Stimulated activated naive CD8-positive, alpha-beta T cell treated with anti-CD3 and anti-CD28 coated beads, Interleukin-15, Interleukin-2, amounts not matched to agents 100 ng/mL and 50 ng/mL, for 24 hours (primary cell): ENCODE measurements around the gene CREB3L1.

Experiments used
- H3K27ac Mint-ChIP-seq: one replicate; pipeline ENCODE4 v1.8.0; 2021; ENCODE audit warnings: mild to moderate bottlenecking, mixed read lengths
- H3K27me3 Mint-ChIP-seq: one replicate; pipeline ENCODE4 v1.8.0; 2021; ENCODE audit warnings: mixed read lengths
- H3K36me3 Mint-ChIP-seq: one replicate; pipeline ENCODE4 v1.8.0; 2021; ENCODE audit warnings: low read depth, mixed read lengths
- H3K4me1 Mint-ChIP-seq: one replicate; pipeline ENCODE4 v1.8.0; 2021; ENCODE audit warnings: low read depth, mixed read lengths
- H3K4me3 Mint-ChIP-seq: one replicate; pipeline ENCODE4 v1.8.0; 2021; ENCODE audit warnings: mild to moderate bottlenecking, mixed read lengths
- H3K9me3 Mint-ChIP-seq: one replicate; pipeline ENCODE4 v1.8.0; 2021; ENCODE audit warnings: mixed read lengths

The CREB3L1 gene

DNA sequence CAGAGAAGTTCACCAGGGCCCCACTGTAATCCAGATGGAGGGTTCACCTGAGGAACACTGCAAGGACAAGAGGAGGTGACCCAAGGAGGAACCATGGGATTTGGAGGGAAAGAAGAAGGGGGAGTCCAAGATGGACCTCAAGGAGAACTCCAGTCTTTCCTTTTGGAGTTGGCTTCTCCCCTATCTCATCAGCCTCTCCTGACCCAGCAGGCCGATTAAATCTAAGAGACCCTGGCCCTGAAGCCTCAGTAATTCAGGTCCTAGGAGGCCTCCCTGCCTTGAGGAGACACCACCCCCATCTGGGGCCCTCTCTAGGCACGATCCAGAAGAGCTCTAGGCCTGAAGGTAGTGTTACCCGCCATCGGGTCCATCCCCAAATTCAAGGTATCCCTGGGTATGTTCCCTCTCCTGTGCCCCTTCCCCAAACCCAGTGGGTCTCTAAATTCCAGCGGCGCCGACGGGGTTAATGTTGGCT is 54.7 kb downstream of the CREB3L1 start:
- Mint-ChIP-seq H3K27me3 (peaks cover 12% of the 10 kb centered on the region), H3K9me3 (no peaks in the 10 kb centered on the region), H3K36me3 (no peaks in the 10 kb centered on the region), H3K27ac (no peak overlapping the region), H3K4me1 (peaks cover 48% of the 10 kb centered on the region), H3K4me3 (peak overlapping the region; percentile 49)

DNA sequence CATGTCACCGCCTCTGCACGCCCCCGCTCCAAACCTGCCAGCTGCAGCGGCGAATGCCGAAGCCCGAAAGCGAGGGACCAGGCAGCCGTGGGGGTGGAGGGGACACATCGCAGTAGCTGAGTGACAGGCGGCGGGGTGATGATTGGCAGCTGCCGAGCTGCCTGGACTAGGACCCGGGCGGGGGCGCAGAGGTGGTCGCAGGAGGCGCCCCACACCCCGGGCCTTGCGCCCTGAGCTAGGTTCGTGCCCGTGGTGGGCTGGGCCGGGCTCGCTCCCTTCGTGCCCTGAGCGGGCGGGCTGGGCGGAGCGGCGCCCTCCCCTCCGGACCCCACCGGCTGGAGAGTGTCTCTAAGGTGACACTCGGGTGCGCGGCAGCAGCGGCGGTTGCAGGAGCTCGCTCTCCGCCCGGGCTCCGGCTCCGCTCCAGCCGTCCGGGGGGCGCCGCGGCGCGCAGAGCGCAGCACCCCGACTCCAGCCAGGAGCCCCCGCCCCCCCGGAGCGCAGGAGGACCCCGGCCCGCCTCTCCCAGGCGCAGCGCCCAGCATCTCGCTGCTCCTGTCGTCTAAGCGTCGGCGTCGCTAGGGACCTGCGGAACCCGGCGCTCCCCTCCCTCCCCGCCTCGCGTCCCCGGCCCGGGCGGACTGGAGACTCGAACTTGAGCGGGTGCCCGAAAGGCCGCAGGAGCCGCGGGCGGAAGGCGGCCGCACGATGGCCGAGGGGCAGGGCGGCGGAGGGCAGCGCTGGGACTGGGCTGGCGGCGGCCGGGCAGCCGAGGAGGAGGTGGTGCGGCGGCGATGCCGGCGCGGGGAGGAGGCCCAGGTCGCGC is 55.3 kb downstream of the CREB3L1 start:
- Mint-ChIP-seq H3K4me3 (peak overlapping the region; percentile 73), H3K9me3 (no peaks in the 10 kb centered on the region), H3K27me3 (peaks cover 12% of the 10 kb centered on the region), H3K36me3 (no peaks in the 10 kb centered on the region), H3K27ac (no peak overlapping the region), H3K4me1 (peaks cover 51% of the 10 kb centered on the region)

DNA sequence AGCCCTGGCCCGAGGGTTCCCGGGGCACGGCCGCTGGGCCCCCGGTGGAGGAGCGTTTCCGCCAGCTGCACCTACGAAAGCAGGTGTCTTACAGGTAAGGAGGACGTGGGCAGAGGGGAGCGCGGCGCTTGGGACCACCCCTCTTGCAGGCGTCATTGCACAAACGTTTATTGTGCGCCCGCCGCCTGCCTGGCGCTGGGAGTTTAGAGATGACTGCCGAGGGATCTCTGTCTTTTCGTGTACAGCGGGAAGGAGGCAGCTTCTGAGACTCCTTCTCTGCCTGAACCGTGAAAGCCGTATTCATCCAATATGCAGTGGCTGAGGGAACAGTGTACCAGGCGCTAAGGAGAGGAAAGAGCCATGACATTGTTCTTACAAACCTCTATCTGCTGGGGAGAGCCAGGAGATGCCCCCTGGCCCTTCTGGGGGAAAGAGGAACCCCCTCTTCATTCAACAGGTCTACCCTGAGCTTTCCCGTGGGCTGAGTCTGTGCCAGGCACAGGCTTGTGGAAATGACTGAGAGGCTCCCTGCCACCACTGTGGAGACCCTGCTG is 56.0 kb downstream of the CREB3L1 start:
- no peak overlapping the region for H3K27ac Mint-ChIP-seq

DNA sequence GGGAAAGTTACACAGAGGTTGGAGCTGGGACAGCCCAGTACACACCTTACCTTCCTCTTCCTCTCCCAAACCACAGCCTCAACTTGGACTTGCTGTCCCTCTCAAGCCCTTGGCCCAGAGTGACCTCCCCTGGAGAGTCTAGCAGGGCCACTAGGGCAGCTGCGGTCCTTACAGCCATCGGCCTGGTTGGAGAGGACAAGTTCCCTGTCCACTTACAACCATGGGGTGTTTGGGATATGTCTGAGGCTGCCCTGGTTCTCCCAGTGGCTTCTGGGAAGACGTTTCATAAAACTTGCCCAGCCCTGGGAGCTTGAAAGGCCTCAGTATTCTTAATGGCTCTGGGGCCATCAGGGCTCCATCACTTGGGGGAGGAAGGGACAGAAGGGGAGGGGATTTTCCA is 56.7 kb downstream of the CREB3L1 start:
- Mint-ChIP-seq H3K4me3 (no peak overlapping the region), H3K27me3 (peaks cover 12% of the 10 kb centered on the region), H3K4me1 (peaks cover 62% of the 10 kb centered on the region), H3K9me3 (no peaks in the 10 kb centered on the region), H3K36me3 (no peaks in the 10 kb centered on the region), H3K27ac (no peak overlapping the region)

More for the DNA sequence above, 56.0 kb downstream of the CREB3L1 start:
- peak overlapping the region; percentile 73 for H3K4me3 Mint-ChIP-seq
- peaks cover 12% of the 10 kb centered on the region for H3K27me3 Mint-ChIP-seq
- peaks cover 56% of the 10 kb centered on the region for H3K4me1 Mint-ChIP-seq
- H3K9me3 Mint-ChIP-seq: no peaks in the 10 kb centered on the region
- no peaks in the 10 kb centered on the region for H3K36me3 Mint-ChIP-seq

DNA sequence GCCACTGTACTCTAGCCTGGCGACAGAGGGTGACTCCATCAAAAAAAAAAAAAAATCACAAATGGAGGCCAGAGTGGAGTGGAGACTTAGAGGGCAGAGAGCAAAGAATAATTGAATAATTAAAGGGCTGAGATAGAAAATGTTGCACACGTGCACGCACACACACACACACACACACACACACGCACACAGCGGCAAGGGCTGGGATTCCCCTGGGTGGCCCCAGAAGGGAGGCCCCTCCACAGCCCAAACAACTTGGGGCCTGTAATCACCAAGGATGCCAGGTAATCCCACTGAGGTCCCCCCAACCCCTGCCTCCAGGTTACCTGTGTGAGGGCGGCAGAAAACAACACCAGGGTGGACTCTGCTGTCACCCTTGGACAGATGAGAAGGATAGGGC is 57.8 kb downstream of the CREB3L1 start:
- no peaks in the 10 kb centered on the region for H3K36me3 Mint-ChIP-seq
- no peak overlapping the region for H3K27ac Mint-ChIP-seq
- no peak overlapping the region for H3K4me3 Mint-ChIP-seq
- H3K9me3 Mint-ChIP-seq: no peaks in the 10 kb centered on the region
- H3K4me1 Mint-ChIP-seq: peaks cover 52% of the 10 kb centered on the region
- H3K27me3 Mint-ChIP-seq: peaks cover 10% of the 10 kb centered on the region

DNA sequence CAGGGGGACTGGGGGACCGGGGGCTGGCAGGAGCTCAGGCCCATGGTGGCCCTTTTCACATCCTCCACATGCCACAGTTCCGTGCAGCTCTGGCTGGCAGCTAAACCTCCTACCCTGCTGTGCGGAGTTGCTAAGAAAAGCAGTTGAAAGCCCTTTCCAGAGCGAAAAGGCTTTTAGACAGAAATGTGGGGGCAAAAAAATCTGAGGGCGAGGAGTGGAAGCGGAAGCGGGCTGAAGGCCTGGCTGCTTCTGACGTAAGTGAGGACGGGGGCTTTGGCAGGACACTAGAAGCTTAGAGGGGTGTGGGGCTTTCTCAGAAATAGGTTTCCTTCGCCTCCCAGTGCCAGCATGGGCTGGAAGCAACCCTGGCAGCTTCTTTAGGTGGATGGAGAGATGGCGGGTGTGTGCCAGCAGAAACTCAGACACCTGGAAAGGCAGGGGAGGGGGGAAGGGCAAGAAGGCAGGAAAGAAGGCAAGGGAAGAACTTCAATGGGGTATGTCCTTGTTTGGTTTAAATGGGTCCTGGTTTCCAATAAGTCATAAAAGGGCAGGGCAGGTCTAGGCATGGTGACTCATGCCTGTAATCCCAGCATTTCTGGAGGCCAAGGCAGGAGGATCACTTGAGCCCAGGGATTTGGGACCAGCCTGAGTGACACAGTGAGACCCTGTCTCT is 58.6 kb downstream of the CREB3L1 start:
- no peak overlapping the region for H3K27ac Mint-ChIP-seq
- H3K36me3 Mint-ChIP-seq: no peaks in the 10 kb centered on the region
- H3K27me3 Mint-ChIP-seq: peaks cover 7% of the 10 kb centered on the region
- H3K4me1 Mint-ChIP-seq: peaks cover 45% of the 10 kb centered on the region
- H3K9me3 Mint-ChIP-seq: no peaks in the 10 kb centered on the region
- no peak overlapping the region for H3K4me3 Mint-ChIP-seq

DNA sequence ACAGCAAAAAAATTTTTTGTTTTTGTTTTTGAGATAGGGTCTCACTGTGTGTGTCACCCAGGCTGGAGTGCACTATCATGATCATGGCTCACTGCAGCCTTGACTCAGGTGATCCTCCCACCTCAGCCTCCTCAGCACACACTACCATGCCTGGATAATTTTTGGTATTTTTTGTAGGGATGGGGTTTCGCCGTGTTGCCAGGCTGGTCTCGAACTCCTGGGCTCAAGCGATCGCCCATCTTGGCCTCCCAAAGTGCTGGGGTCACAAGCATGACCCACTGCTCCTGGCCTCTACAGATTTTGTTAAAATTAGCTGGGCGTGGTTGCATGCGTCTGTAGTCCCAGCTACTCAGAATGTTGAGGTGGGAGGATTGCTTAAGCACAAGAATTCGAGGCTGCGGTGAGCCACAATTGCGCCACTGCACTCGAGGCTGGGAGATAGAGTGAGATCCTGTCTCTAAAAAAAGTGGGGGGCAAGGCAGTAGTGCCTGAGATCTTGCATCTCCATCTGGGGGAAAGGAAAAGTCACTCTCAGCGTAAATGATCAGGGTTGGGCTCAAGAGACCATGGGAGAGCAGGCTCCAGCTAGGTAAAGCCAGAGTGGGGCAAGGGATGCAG is 59.2 kb downstream of the CREB3L1 start:
- Mint-ChIP-seq H3K4me1 (peaks cover 45% of the 10 kb centered on the region), H3K36me3 (no peaks in the 10 kb centered on the region), H3K4me3 (no peak overlapping the region), H3K27ac (no peak overlapping the region), H3K27me3 (peaks cover 5% of the 10 kb centered on the region), H3K9me3 (no peaks in the 10 kb centered on the region)

DNA sequence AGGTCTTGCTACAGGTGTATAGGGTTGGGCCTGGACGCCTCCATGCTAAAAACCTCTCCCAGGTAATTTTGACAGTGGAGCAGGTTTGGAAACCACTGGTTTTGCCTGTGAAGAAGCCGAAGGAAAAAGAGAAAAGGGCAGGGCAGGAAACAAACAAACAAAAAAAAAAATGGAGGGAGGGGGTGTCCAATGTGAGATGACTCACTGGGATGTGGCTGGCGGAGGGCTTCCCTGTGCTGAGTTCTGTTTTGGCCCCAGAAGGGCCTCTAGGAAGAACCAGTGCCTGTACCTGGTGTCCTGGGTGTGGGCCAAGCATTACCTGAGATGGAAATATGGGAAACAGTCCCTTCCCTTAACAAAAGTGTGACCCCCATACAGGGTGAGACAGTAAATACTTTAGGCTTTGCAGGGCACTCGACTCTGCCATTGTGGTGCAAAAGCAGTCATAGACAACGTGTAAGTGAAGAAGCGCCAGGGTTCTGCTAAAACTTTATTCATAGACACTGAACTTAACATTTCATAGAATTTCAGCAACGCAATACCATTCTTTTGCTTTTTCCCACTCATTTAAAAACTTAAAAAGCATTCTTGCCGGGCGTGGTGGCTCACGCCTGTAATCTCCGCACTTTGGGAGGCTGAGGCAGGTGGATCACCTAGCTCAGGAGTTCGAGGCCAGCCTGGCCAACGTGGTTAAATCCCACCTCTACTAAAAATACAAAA is 60.3 kb downstream of the CREB3L1 start:
- Mint-ChIP-seq H3K4me1 (peaks cover 46% of the 10 kb centered on the region), H3K9me3 (no peaks in the 10 kb centered on the region), H3K27me3 (peaks cover 3% of the 10 kb centered on the region), H3K36me3 (no peaks in the 10 kb centered on the region), H3K4me3 (no peak overlapping the region), H3K27ac (no peak overlapping the region)

DNA sequence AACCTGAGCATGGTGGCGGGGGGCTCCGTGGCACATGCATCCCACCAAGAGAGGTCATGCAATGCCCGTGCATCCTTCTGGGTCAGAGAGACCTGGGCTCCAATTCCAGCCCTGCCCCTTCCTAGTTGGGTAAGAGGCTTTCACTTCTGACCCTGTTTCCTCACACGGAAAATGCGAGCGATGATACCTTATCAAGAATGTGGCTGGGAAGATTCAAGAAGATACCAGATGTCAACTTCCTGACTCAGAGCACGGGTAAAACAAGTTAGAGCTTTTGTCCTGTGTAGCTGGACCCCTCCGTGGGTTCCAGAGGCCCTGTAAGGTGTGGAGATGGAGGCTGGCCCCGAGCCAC is 61.1 kb downstream of the CREB3L1 start:
- H3K27me3 Mint-ChIP-seq: no peaks in the 10 kb centered on the region
- H3K4me1 Mint-ChIP-seq: peaks cover 46% of the 10 kb centered on the region
- no peaks in the 10 kb centered on the region for H3K9me3 Mint-ChIP-seq
- H3K36me3 Mint-ChIP-seq: no peaks in the 10 kb centered on the region
- no peak overlapping the region for H3K27ac Mint-ChIP-seq
- no peak overlapping the region for H3K4me3 Mint-ChIP-seq

DNA sequence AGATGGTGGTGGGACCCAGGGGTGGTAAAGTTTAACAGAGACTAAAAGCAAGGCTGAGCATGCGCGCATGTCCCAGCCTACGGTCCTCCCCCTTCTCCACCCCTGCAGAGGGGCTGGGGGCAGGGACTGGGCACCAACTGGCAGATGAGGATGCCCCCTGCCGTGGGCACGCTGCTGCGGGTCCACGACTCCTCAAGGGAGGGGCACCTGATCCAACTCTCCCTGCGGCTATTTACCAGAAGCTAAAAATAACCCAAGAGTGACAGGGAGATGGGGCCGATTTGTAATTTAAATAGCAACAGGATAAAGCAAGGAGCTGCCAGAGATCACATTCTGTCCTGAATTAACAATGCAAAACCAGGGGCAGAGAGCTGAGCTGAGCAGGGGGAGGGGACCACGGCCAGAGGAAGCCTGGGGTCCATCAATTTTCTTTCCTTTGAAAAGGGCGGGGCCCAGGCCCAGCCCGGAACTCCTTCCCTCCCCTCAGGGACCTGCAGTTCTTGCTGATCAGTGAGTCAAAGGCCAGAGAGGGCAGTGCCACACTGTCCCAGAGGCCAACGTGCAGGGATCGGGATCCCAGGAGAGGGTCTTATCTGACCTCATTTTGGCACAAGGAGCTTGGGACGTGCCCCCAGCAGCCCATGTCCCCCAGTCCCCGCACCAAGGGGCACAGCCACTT is 61.7 kb downstream of the CREB3L1 start:
- Mint-ChIP-seq H3K4me3 (no peak overlapping the region), H3K27me3 (no peaks in the 10 kb centered on the region), H3K36me3 (no peaks in the 10 kb centered on the region), H3K9me3 (no peaks in the 10 kb centered on the region), H3K27ac (no peak overlapping the region), H3K4me1 (peaks cover 44% of the 10 kb centered on the region)

DNA sequence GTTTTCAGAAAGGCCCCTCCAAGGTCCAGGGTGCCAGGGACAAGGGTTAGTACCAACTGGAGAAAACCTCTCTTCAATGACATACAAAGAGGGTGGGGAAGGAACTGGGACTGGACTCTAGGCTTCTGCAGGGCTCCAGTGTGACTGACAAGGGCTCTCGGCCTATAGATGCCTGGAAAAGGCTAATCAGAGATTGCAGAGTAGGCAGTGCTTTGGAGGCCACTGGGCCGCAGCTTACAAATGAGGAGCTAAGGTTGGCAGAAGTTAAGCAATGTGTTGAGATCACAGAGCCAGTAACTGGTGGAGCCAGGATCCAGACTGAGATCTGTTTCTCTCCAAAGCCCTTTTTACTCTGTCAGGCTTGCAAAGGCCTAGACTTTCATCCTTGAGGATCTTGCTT is 62.4 kb downstream of the CREB3L1 start:
- Mint-ChIP-seq H3K4me1 (peaks cover 48% of the 10 kb centered on the region), H3K27ac (no peak overlapping the region), H3K36me3 (no peaks in the 10 kb centered on the region), H3K4me3 (no peak overlapping the region), H3K27me3 (no peaks in the 10 kb centered on the region), H3K9me3 (no peaks in the 10 kb centered on the region)

DNA sequence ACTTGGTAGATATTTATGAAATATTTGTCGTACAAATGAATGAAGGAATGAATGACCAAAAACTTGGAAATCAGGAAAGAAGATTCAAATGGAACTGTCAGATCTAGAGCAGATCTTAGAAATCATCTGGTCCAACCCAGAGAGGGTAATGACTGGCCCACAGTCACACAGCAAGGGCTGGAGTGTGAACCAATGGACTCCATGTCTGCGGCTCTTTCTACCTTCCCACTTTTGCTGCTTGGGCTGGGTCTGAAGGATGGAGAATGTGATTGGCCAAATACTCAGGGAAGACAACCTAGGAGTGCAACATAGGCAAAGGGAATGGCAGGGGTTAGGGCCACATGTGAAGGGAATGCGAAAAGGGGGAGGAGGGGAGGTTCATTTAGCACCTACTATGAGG is 64.0 kb downstream of the CREB3L1 start:
- Mint-ChIP-seq H3K4me3 (no peak overlapping the region), H3K27me3 (no peaks in the 10 kb centered on the region), H3K27ac (no peak overlapping the region), H3K9me3 (no peaks in the 10 kb centered on the region), H3K36me3 (no peaks in the 10 kb centered on the region), H3K4me1 (peaks cover 56% of the 10 kb centered on the region)

DNA sequence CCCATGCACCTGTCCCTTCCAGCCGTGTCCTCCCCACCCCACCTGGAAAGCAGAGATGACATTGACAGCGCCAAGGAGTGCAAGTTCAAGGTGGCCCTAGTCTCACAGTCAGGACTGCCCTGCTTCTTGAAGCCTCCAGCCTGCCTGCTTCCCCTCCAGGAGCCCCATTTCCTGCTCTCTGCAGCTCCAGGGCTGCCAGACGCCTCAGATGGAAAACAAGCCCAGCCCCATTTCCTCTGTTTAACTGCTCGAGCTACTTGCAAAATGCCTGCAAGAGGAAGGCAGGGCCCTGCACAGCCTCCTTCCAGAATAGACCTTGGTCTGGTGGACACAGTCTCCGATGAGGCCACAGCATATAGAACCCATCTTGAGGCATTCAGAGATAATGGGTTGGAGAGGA is 64.8 kb downstream of the CREB3L1 start:
- no peak overlapping the region for H3K27ac Mint-ChIP-seq

DNA sequence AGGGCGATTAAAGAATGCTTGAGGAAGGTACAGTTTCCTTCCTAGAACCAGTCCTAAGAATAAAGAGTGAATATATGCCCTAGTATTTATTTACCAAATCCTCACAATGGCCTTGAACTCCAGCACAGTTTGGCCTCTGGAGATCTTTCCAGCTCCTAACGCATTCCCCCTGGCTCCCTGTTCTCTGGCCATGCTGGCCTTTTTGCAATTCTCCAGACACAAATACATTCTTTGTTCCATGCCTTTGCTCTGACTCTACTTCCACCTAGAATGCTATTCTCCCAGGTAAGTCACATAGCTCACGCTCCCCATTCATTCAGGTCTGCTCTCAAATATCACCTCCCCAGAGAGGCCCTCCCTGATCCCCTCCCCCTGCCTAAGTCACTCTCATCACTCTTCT is 66.1 kb downstream of the CREB3L1 start:
- Mint-ChIP-seq H3K9me3 (no peaks in the 10 kb centered on the region), H3K27me3 (no peaks in the 10 kb centered on the region), H3K27ac (no peak overlapping the region), H3K4me3 (no peak overlapping the region), H3K36me3 (no peaks in the 10 kb centered on the region), H3K4me1 (peaks cover 56% of the 10 kb centered on the region)

More for the DNA sequence above, 64.8 kb downstream of the CREB3L1 start:
- Mint-ChIP-seq H3K36me3 (no peaks in the 10 kb centered on the region), H3K4me3 (no peak overlapping the region), H3K27me3 (no peaks in the 10 kb centered on the region), H3K4me1 (peaks cover 62% of the 10 kb centered on the region), H3K9me3 (no peaks in the 10 kb centered on the region)
